Left lung (tissue), 10 donors: ENCODE results near the gene VSTM2L. TPM values are rescaled to one million over a fixed set of nuclear protein-coding genes. Genes with fewer than 3 reads are reported as not detected.

Experiments used
- ATAC-seq: fragments of 200-7000 bp; cut with Tn5 transposase; one replicate; pipeline ENCODE4 v1.9.1; 2020; ENCODE audit warnings: moderate library complexity
- DNase-seq, 4 donors: peaks; one replicate each; pipeline ENCODE4 v3.0.0-alpha.2; 2013 to 2020
- H3K27ac ChIP-seq, 2 donors: fragments of 200-600 bp; sonication (generic) in 1 of 2; one replicate each; pipeline versions ENCODE4 v1.5.0 to v1.8.0; 2020 to 2021
- H3K27me3 ChIP-seq, 2 donors: fragments of 200-600 bp; sonication (generic) in 1 of 2; one replicate each; pipeline versions ENCODE4 v1.5.0 to v1.8.0; 2020 to 2021
- H3K36me3 ChIP-seq, 2 donors: fragments of 200-600 bp; sonication (generic) in 1 of 2; one replicate each; pipeline versions ENCODE4 v1.5.0 to v1.8.0; 2020 to 2021
- H3K4me1 ChIP-seq, 2 donors: fragments of 200-600 bp; one replicate each; pipeline ENCODE4 v1.8.0; 2021
- H3K4me3 ChIP-seq, 2 donors: fragments of 200-600 bp; sonication (generic) in 1 of 2; one replicate each; pipeline versions ENCODE4 v1.5.0 to v1.8.0; 2020 to 2021; ENCODE audit warnings: mild to moderate bottlenecking in 1 of 2
- H3K9me3 ChIP-seq, 2 donors: fragments of 200-600 bp; sonication (generic) in 1 of 2; one replicate each; pipeline versions ENCODE4 v1.5.0 to v1.8.0; 2020 to 2021
- CTCF ChIP-seq, 2 donors: fragments of 200-600 bp; sonication (generic) in 1 of 2; IDR thresholded peaks; one replicate each; pipeline versions ENCODE4 v1.5.0 to v1.8.0; 2021; ENCODE audit warnings: antibody characterized with exemption in 2 of 2
- intact Hi-C, 2 donors: fragments of 100-400 bp; cut with DNase I; formaldehyde crosslinking; loops; one replicate each; pipeline versions ENCODE4 v1.11.2 to v1.14.2; 2022
- polyA plus RNA-seq, 6 donors: library from polyadenylated mRNA; unstranded; fragments of 120-200 nt; gene quantifications; one replicate each; pipeline ENCODE4 v1.2.1, GENCODE V29; 2013; ENCODE audit not compliant: insufficient read length in 6 of 6
- total RNA-seq, 2 donors: library from RNA; stranded (reverse); fragmentation: NEBNext Ultra II Directional; extraction: Animal tissue kit (Norgen Biotek cat#: 25700); gene quantifications; one replicate each; pipeline ENCODE4 v1.2.1, GENCODE V29; 2021
- donor health status: DM: no; HTN: yes; CAD: no.
- donor health status: DM: no; HTN: no; CAD: no.

The VSTM2L gene
- total and polyA plus RNA-seq, 8 donors: 2.7 to 31.9 (median 7.2) TPM

GRCh38 chr20:37904845-37905373, 2.0 kb downstream of the VSTM2L start:
- peaks cover 15 to 94% of the 10 kb centered on the region in 2 donors for H3K27me3 ChIP-seq
- no peaks in the 10 kb centered on the region for H3K36me3 ChIP-seq
- no peak overlapping the region for H3K27ac ChIP-seq
- DNase-seq: no peak
- ATAC-seq: no peak
- no peaks in the 10 kb centered on the region for H3K9me3 ChIP-seq
- no peak overlapping the region for H3K4me3 ChIP-seq
- intact Hi-C loops: no loop called here
- TF ChIP-seq CTCF (IDR thresholded peaks at IDR 0.05): no peak
- peaks cover 4 to 13% of the 10 kb centered on the region in 2 donors for H3K4me1 ChIP-seq

- H3K27me3 ChIP-seq: peaks cover 15 to 93% of the 10 kb centered on the region in 2 donors
- H3K9me3 ChIP-seq: no peaks in the 10 kb centered on the region
- no peak overlapping the region for H3K4me3 ChIP-seq
- no peak overlapping the region for H3K27ac ChIP-seq
- intact Hi-C loops: no loop called here
- peaks cover 4 to 13% of the 10 kb centered on the region in 2 donors for H3K4me1 ChIP-seq
- DNase-seq (peak in 1 of 4 donors; percentile 49), ATAC-seq (no peak)
- TF ChIP-seq CTCF (IDR thresholded peaks at IDR 0.05): no peak
- no peaks in the 10 kb centered on the region for H3K36me3 ChIP-seq
Measured at GRCh38 chr20:37905671-37906613, 3.0 kb downstream of the VSTM2L start.

GRCh38 chr20:37907330-37907676, 4.4 kb downstream of the VSTM2L start:
- intact Hi-C loops: no loop called here
- Histone ChIP-seq H3K9me3 (no peaks in the 10 kb centered on the region), H3K27ac (no peak overlapping the region), H3K27me3 (peaks cover 10 to 93% of the 10 kb centered on the region in 2 donors), H3K36me3 (no peaks in the 10 kb centered on the region), H3K4me1 (peaks cover 3 to 13% of the 10 kb centered on the region in 2 donors), H3K4me3 (no peak overlapping the region)
- ATAC-seq (no peak), DNase-seq (no peak)
- no peak for TF ChIP-seq CTCF (IDR thresholded peaks at IDR 0.05)

GRCh38 chr20:37907677-37908401, 4.9 kb downstream of the VSTM2L start:
- Histone ChIP-seq H3K4me1 (peaks cover 0 to 8% of the 10 kb centered on the region in 2 donors), H3K4me3 (no peak overlapping the region), H3K36me3 (no peaks in the 10 kb centered on the region), H3K27ac (no peak overlapping the region), H3K9me3 (no peaks in the 10 kb centered on the region), H3K27me3 (peaks cover 6 to 93% of the 10 kb centered on the region in 2 donors)
- no peak for TF ChIP-seq CTCF (IDR thresholded peaks at IDR 0.05)
- DNase-seq (peak in 1 of 4 donors; percentile 50), ATAC-seq (peak; percentile 7)
- intact Hi-C loops: no loop called here

- H3K27me3 ChIP-seq: peaks cover 0 to 94% of the 10 kb centered on the region in 2 donors
- H3K9me3 ChIP-seq: no peaks in the 10 kb centered on the region
- DNase-seq: no peak
- H3K4me1 ChIP-seq: peaks cover 8 to 9% of the 10 kb centered on the region in 2 donors
- no peak for TF ChIP-seq CTCF (IDR thresholded peaks at IDR 0.05)
- no peak overlapping the region for H3K4me3 ChIP-seq
- H3K27ac ChIP-seq: no peak overlapping the region
- intact Hi-C loops: loop anchor here in 1 of 2 donors (10.0 kb wide), 1 partner anchor 64 kb away; no protein-coding TSS in a partner anchor
- H3K36me3 ChIP-seq: no peaks in the 10 kb centered on the region
- ATAC-seq: no peak
Measured at GRCh38 chr20:37911261-37911660, 8.3 kb downstream of the VSTM2L start.
